Fibroblast of lung (primary cell): Measurements from ENCODE around the gene ARIH2. TPM values are rescaled to one million over a fixed set of nuclear protein-coding genes. Genes with fewer than 3 reads are reported as not detected.
A peak's percentile ranks its signal among the peaks of the same experiment; 100 is the strongest.

Source experiments
- DNase-seq, 2 donors: peaks; one replicate each; pipeline versions ENCODE4 v3.0.0 to v3.0.0-alpha.2; 2010; ENCODE audit warnings: low read depth in 2 of 2
- H2AFZ ChIP-seq: 2 replicates; pipeline ENCODE4 v1.5.1; 2012; ENCODE audit warnings: low read length, control low read depth, inconsistent platforms
- H3K27ac ChIP-seq: 2 replicates; pipeline ENCODE4 v1.5.1; 2011; ENCODE audit warnings: low read length, control low read depth; ENCODE audit not compliant: insufficient read depth
- H3K27me3 ChIP-seq: 2 replicates; pipeline ENCODE4 v1.5.1; 2011; ENCODE audit warnings: mild to moderate bottlenecking, low read length; ENCODE audit not compliant: control insufficient read depth, insufficient read depth
- H3K36me3 ChIP-seq: 2 replicates; pipeline ENCODE4 v1.5.1; 2011; ENCODE audit warnings: low read length; ENCODE audit not compliant: control insufficient read depth, insufficient read depth
- H3K4me1 ChIP-seq: 2 replicates; pipeline ENCODE4 v1.5.1; 2011; ENCODE audit warnings: low read length; ENCODE audit not compliant: control insufficient read depth, insufficient read depth; ENCODE audit errors: extremely low read depth
- H3K4me2 ChIP-seq: 2 replicates; pipeline ENCODE4 v1.5.1; 2011; ENCODE audit warnings: low read length, control low read depth; ENCODE audit not compliant: insufficient read depth; ENCODE audit errors: extremely low read depth
- H3K4me3 ChIP-seq, 4 experiments: fragments of 200-600 bp in 1 of 4; sonication (generic) in 1 of 4; replicated peaks in 1 of 4; 2 replicates each; pipeline ENCODE4 v1.5.1; 2011 to 2016; ENCODE audit warnings: low read length in 4 of 4, low read depth in 3 of 4, mild to moderate bottlenecking in 3 of 4, control low read depth in 2 of 4, inconsistent platforms in 1 of 4, mixed read lengths in 1 of 4; ENCODE audit not compliant: insufficient read depth in 1 of 4; ENCODE audit errors: control extremely low read depth in 1 of 4
- H3K79me2 ChIP-seq: 2 replicates; pipeline ENCODE4 v1.5.1; 2012; ENCODE audit warnings: mild to moderate bottlenecking, low read length, inconsistent platforms; ENCODE audit not compliant: control insufficient read depth, insufficient read depth
- H3K9ac ChIP-seq: 2 replicates; pipeline ENCODE4 v1.5.1; 2011; ENCODE audit warnings: mild to moderate bottlenecking, low read length, control low read depth; ENCODE audit not compliant: insufficient read depth
- H3K9me3 ChIP-seq: 2 replicates; pipeline ENCODE4 v1.5.1; 2012; ENCODE audit warnings: low read depth, low read length; ENCODE audit not compliant: control insufficient read depth, insufficient read depth
- H4K20me1 ChIP-seq: 2 replicates; pipeline ENCODE4 v1.5.1; 2011; ENCODE audit warnings: low read length; ENCODE audit not compliant: control insufficient read depth, insufficient read depth; ENCODE audit errors: extremely low read depth
- EZH2 ChIP-seq: IDR thresholded peaks from 2 replicates; pipeline ENCODE4 v1.5.1; 2012; ENCODE audit warnings: low read length, control low read depth, mild to moderate bottlenecking; ENCODE audit errors: missing control alignments
- polyA plus RNA-seq, 2 donors: library from polyadenylated mRNA; depleted of rRNA in 1 of 2; stranded (reverse) in 1 of 2; unstranded in 1 of 2; fragments of >200 nt; gene quantifications; 2 replicates each; pipeline ENCODE4 v1.2.1, GENCODE V29; 2011 to 2012; ENCODE audit warnings: missing spikeins in 1 of 2
- total RNA-seq: library from RNA; depleted of rRNA; stranded (reverse); fragments of >200 nt; gene quantifications from 2 replicates; pipeline ENCODE4 v1.2.1, GENCODE V29; 2014
- TF ChIP-seq, protein P1 (sequence below), 2 donors: IDR thresholded peaks in 1 of 2; conservative IDR thresholded peaks in 1 of 2; 1 replicate in 1 of 2; 2 replicates in 1 of 2; pipeline ENCODE4 v1.5.1; 2011 to 2012; ENCODE audit warnings: low read length in 2 of 2, control low read depth in 1 of 2, inconsistent platforms in 1 of 2, low read depth in 1 of 2, mild to moderate bottlenecking in 1 of 2

The ARIH2 gene
- total and polyA plus RNA-seq, 2 donors (not counting 1 experiment from before 2014, with no cell fraction given), result 71.4 to 91.7 TPM

DNA sequence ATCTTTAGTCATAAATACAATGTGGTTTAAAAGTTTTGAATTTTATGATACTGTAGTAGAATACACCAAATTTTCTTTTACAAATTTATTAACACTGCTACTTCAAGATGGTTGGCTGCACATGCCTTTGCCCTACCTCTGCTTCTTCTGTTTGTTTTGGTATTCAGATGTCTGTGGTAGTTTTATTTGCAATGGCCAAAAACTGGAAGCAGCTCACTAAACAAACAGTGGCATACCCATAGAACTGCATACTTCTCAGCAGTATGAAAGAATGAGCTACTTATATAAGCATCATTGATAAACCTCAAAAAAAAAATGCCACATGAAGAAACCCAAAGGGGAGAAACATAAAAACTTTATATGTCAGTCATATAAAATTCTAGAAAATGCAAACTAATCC, 19.5 kb downstream of the ARIH2 start:
- Histone ChIP-seq H3K4me1 (no peaks in the 10 kb centered on the region), H4K20me1 (no peaks in the 10 kb centered on the region), H3K9me3 (no peaks in the 10 kb centered on the region), H3K79me2 (peaks cover 23% of the 10 kb centered on the region), H3K4me2 (no peak overlapping the region), H3K36me3 (no peaks in the 10 kb centered on the region), H2AFZ (no peak overlapping the region), H3K9ac (no peak overlapping the region), H3K27ac (no peak overlapping the region), H3K4me3 (no peak overlapping the region), H3K27me3 (no peaks in the 10 kb centered on the region)
- DNase-seq, result peak in 1 of 2 donors; percentile 14
- TF ChIP-seq, protein P1, sequence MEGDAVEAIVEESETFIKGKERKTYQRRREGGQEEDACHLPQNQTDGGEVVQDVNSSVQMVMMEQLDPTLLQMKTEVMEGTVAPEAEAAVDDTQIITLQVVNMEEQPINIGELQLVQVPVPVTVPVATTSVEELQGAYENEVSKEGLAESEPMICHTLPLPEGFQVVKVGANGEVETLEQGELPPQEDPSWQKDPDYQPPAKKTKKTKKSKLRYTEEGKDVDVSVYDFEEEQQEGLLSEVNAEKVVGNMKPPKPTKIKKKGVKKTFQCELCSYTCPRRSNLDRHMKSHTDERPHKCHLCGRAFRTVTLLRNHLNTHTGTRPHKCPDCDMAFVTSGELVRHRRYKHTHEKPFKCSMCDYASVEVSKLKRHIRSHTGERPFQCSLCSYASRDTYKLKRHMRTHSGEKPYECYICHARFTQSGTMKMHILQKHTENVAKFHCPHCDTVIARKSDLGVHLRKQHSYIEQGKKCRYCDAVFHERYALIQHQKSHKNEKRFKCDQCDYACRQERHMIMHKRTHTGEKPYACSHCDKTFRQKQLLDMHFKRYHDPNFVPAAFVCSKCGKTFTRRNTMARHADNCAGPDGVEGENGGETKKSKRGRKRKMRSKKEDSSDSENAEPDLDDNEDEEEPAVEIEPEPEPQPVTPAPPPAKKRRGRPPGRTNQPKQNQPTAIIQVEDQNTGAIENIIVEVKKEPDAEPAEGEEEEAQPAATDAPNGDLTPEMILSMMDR (conservative IDR thresholded peaks at IDR 0.05 in 1 of 2, IDR thresholded peaks at IDR 0.05 in 1 of 2; ENCODE audit: low read depth in 1 of 2, low read length in 2 of 2), result no peak
- TF ChIP-seq EZH2, result no peak

DNA sequence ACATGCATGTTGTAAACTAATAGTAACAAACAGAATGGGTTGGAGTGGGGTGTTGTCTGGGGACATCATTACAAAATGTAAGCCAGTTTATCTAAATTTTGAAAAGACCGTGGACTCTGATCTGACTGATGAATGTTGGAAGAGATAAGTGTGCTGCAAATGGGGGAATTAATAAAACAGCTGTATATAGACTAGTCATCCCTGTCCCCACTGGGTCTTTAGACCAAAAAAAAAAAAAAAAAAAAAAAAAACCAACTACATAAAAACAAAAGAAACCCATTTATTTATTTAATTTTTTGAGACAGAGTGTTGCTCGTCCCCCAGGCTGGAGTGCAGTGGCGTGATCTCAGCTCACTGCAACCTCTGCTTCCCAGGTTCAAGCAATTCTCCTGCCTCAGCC, 20.0 kb downstream of the ARIH2 start:
- Histone ChIP-seq H3K9me3 (no peaks in the 10 kb centered on the region), H3K4me3 (no peak overlapping the region), H3K9ac (no peak overlapping the region), H3K4me1 (no peaks in the 10 kb centered on the region), H3K79me2 (peaks cover 23% of the 10 kb centered on the region), H3K4me2 (no peak overlapping the region), H3K27ac (no peak overlapping the region), H4K20me1 (no peaks in the 10 kb centered on the region), H3K27me3 (no peaks in the 10 kb centered on the region), H3K36me3 (no peaks in the 10 kb centered on the region), H2AFZ (no peak overlapping the region)
- no peak for TF ChIP-seq EZH2
- TF ChIP-seq, protein P1 (conservative IDR thresholded peaks at IDR 0.05 in 1 of 2, IDR thresholded peaks at IDR 0.05 in 1 of 2; ENCODE audit: low read depth in 1 of 2, low read length in 2 of 2), result no peak
- no peak for DNase-seq

DNA sequence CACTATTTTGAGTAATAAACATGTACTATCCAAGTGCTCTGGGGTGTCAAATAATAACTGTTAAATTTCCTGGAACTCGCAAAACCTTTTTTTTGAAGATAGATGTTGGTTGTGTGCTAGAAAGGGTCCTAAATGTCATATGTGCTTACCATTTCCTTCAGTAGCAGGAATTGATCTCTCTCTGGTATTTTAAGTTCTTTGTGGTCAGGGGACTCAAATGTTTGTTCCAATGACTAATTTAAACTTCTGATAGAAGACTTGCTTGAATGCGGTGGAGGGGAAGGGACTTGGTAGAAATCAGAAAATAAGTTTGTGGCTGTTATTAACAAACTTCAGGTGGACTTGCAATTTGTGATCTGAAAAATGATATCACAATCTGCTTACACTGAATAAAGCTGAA, 26.8 kb downstream of the ARIH2 start:
- H3K9me3 ChIP-seq, result no peaks in the 10 kb centered on the region
- peaks cover 3% of the 10 kb centered on the region for H3K4me1 ChIP-seq
- H4K20me1 ChIP-seq, result no peaks in the 10 kb centered on the region
- H3K79me2 ChIP-seq, result no peaks in the 10 kb centered on the region
- no peak for TF ChIP-seq EZH2
- TF ChIP-seq, protein P1 (conservative IDR thresholded peaks at IDR 0.05 in 1 of 2, IDR thresholded peaks at IDR 0.05 in 1 of 2; ENCODE audit: low read depth in 1 of 2, low read length in 2 of 2), result no peak
- H3K36me3 ChIP-seq, result no peaks in the 10 kb centered on the region
- DNase-seq, result no peak
- H2AFZ ChIP-seq, result no peak overlapping the region
- no peak overlapping the region for H3K9ac ChIP-seq
- H3K27ac ChIP-seq, result no peak overlapping the region
- no peak overlapping the region for H3K4me3 ChIP-seq
- H3K4me2 ChIP-seq, result no peak overlapping the region
- no peaks in the 10 kb centered on the region for H3K27me3 ChIP-seq
